Hematopoietic multipotent progenitor cell treated with erythropoietin and hydrocortisone succinate and interleukin-3 and kit ligand, for 8 days (in vitro differentiated cells): ENCODE measurements around the gene PFKFB3.
A peak's percentile ranks its signal among the peaks of the same experiment; 100 is the strongest.
"Not testable (repeated sequence)": the region's sequence is repeated elsewhere in the genome, so short reads cannot be mapped to it uniquely, and the experiment has no call there.

Experiments
- DNase-seq: peaks from one replicate; pipeline ENCODE4 v3.0.0-alpha.2; 2015

The PFKFB3 gene

GRCh38 chr10:6179078-6179477 is 23.7 kb upstream of the PFKFB3 start:
- no peak for DNase-seq

GRCh38 chr10:6180480-6181110 is 22.1 kb upstream of the PFKFB3 start:
- no peak for DNase-seq

DNA sequence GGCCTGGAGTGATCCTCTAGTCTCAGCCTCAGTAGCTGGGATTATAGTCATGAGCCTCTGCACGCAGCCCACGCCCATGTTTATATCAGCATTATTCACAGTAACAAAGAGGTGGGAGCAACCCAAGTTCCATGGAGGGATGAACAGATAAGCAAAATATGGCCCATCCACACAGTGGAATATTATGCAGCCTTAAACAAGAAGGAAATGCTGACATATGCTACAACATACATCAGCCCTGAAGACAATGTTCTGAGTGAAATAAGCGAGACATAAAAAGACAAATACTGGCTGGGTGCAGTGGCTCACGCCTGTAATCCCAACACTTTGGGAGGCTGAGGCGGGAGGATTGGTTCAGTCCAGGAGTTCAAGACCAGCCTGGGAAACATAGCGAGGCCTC is 21.5 kb upstream of the PFKFB3 start:
- no peak for DNase-seq

- no peak for DNase-seq
Measured at GRCh38 chr10:6182454-6183098, 20.2 kb upstream of the PFKFB3 start.

DNA sequence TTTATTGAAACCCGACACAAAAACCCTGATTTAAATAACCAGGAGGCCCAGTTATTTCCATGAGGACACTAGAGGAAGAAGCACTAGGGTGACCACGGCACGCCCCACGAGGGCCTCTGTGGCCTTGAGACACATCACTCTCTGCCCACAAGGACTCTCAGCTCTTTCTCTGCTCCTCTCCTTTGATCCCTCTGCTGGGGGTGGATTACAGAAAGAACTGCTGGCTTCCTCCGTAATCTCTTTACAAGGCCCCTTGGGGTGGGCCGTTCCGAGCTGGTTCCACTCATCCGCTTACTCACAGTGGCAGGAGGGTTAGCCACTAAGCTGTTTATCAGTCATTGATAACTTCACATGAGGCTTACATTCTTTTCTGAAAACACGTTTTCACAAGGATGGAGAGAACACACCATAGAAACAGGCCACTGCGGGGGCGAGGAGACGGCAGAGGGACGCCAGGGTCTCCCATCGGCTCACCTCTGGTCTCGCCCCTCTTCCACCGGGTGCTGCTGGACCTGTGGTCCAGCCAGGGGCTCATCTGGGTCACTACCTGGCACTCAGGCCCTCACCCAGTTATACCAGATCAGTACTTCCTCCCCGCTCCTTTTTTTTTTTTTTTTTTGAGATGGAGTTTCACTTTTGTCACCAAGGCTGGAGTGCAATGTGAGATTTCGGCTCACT is 17.6 kb upstream of the PFKFB3 start:
- no peak for DNase-seq

DNA sequence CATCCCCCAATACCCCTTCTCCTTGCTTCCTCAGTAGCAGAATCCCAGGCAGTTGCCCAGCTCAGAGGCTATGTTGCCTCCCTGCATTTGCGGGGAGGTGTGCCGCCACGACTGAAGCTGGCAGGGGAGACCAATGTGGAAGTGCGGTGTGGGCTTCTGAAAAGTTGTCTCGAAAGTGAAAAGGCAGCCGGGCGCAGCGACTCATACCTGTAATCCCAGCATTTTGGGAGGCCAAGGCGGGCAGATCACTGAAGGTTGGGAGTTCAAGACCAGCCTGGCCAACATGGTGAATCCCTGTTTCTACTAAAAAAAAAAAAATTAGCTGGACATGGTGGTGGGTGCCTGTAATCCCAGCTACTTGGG is 15.9 kb upstream of the PFKFB3 start:
- no peak for DNase-seq

- DNase-seq: no peak
Measured at GRCh38 chr10:6187278-6187677, 15.5 kb upstream of the PFKFB3 start.

GRCh38 chr10:6190033-6190432 is 12.7 kb upstream of the PFKFB3 start:
- not testable (repeated sequence) for DNase-seq

GRCh38 chr10:6191147-6191546 is 11.6 kb upstream of the PFKFB3 start:
- DNase-seq: no peak

GRCh38 chr10:6191569-6191968 is 11.2 kb upstream of the PFKFB3 start:
- DNase-seq: no peak

GRCh38 chr10:6193342-6193741 is 9.4 kb upstream of the PFKFB3 start:
- DNase-seq: not testable (repeated sequence)

DNA sequence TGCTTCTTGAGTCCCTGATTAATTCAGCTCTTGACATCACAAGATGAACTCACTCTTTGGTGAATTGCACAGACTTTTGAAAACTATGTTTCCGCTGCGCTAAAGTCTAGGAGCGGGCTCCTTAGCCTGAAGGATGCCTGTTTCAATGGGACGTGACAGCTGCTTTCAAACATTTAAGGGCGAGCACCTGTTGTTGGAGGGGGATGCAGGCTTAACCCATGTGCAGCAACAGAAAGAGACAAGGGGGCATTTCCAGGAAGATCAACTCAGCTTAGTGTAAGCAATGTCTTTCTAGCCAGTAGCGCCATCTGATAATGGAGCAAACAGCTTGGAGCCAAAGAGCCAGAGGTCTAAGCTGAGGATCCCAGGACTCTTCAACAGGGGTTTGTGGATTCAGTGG is 8.4 kb upstream of the PFKFB3 start:
- no peak for DNase-seq

GRCh38 chr10:6195376-6195775 is 7.4 kb upstream of the PFKFB3 start:
- no peak for DNase-seq

- no peak for DNase-seq
Measured at GRCh38 chr10:6195846-6196245, 6.9 kb upstream of the PFKFB3 start.

DNA sequence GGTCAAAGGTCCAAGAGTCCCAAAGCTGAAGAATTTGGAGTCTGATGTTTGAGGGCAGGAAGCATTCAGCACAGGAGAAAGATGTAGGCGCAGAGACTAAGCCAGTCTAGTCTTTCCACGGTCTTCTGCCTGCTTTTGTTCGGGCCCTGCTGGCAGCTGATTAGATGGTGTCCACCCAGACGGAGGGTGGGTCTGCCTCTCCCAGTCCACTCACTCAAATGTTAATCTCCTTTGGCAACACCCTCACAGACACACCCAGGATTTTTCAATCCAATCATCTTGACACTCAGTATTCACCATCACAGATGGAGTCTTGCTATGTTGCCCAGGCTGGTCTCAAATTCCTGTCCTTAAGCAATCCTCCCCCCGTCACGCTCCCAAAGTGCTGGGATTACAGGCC is 6.2 kb upstream of the PFKFB3 start:
- DNase-seq: peak; percentile 80

DNA sequence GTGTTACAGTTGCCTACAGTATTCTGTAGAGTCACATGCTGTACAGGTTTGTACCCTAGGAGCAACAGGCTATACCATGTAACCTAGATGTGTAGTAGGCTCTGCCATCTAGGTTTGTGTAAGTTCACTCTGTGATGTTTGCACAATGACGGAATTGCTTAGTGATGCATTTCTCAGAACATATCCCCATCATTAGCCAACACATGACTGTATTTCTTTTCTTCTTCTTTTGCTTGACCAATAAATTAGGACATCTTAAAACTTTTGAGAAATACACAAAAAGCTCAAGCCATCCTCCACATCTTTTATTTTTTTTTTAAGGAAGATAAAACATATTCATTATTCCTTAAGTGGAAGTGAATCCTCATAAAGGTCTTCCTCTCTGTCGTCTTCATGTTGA is 5.4 kb upstream of the PFKFB3 start:
- no peak for DNase-seq

- DNase-seq: no peak
Measured at GRCh38 chr10:6198171-6198570, 4.6 kb upstream of the PFKFB3 start.

GRCh38 chr10:6199131-6199733 is 3.5 kb upstream of the PFKFB3 start:
- no peak for DNase-seq

GRCh38 chr10:6200440-6200733 is 2.3 kb upstream of the PFKFB3 start:
- no peak for DNase-seq

DNA sequence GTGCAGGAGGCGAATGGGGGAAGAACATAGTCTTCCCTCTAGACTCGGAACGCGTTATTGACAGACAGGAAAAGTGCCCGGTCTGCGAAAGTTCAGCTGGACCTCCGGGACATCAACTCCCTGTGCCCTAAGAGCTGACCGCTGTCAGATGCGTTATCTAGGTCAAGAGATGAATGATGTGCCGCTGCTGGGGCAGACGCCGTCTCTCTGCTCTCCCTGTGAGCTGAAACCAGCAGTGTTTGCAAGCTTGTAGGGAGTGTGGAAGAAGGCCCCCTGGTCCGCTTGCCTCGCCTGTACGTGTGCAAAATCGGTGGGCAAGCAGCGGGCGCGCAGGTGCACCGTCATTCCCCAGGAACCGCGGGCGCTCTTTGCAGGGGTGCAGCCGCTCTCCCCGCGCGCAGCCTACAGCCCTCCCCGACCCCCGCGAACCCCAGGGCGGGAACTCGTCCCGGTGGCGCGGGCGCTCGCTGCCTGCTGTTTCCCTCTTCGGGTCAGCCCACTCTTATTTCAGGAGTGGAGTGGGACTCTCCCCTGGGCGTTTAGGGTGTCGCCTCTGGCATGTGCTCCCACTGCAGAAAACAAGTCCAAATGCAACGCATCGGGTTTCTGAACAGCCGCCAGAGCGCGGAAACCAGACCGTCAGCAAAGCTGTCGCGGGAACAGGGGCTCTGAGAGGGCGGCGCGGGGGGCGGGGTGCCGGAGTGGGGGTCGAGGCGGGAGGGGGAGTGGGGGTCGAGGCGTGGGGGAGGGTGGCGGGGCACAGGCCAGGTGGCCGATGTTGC is 1.8 kb upstream of the PFKFB3 start:
- DNase-seq: no peak

DNA sequence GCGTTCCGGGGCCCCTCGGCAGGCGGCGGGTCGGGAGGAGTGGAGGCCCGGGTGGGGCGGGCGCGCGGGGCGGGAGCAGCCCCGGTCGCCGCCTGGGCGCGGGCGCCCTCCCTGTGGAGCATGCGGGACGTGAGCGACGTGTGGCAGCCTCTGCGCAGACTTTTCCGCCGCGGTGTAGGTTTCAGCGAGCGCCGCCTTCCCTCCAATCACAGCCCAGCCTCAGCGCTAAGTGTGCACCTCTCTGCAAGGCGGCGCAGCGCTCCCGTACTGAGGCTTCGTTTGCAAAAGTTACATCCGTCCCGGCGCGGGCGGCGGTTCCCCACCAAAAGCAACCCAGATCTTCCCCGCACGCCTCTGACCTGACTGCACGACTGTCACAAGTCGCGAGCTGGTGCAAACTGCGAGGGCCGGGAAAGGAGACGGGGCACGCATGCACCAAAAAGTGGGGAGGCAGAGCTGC is 1.2 kb upstream of the PFKFB3 start:
- DNase-seq: no peak

DNA sequence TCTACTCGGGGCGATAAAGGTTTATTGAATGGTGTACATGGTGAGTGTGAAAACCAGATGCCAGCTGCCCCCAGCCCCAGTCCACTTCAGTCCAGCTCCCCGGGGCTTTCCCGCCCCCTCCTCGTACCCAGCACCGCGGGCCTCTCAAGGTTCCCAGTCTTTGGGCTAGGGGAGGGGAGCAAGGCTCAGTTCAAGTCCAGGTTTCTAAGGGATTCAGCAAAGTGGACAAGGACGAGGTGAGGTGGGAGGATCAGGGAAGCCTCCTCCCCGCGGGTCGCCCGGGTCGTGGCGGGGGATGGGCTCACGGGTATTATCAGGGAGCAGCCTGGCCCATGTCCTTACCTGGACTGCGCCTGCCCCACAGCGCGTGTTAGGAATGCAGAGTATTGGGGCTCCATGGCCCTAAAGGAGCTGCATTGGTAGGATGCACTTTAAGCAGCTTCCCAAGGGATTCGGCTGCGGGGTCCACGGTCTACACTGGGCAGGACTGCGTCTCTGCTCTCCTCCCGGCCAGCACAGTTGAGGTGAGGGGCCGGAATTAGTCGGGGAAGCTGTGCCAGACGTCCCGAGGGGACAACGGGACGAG is 541 bp upstream of the PFKFB3 start:
- DNase-seq: no peak
